GM19324 (cell line): ENCODE results near the gene TIE1.

Experiments used
- ATAC-seq: cut with Tn5 transposase; IDR thresholded peaks from one replicate; pipeline ENCODE4 v1.9.1; 2021; ENCODE audit warnings: mild to moderate bottlenecking, moderate library complexity; ENCODE audit not compliant: unreplicated experiment, low FRiP score

Gene TIE1

DNA sequence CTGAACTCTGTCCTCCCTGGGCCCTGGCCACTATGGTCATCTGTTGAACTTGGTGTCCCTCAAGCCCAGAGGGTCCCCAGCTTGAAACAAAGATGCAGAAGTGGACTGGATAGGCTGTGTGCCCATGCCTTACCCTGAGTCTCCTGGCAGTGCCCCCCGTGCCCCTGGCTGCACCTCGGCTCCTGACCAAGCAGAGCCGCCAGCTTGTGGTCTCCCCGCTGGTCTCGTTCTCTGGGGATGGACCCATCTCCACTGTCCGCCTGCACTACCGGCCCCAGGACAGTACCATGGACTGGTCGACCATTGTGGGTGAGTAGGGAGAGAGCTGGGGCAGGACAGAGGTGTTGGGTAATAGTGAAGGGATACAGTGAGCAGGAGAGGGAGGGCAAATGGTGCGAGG, 10.7 kb downstream of the TIE1 start:
- no peak for ATAC-seq

DNA sequence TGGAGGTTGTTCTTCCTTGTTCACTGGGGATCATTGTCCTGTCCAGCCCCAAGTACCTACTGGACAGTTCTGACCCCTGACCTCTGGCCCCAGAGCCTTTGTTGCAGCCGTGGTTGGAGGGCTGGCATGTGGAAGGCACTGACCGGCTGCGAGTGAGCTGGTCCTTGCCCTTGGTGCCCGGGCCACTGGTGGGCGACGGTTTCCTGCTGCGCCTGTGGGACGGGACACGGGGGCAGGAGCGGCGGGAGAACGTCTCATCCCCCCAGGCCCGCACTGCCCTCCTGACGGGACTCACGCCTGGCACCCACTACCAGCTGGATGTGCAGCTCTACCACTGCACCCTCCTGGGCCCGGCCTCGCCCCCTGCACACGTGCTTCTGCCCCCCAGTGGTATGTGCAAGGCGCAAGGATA, 11.4 kb downstream of the TIE1 start:
- ATAC-seq: no peak

DNA sequence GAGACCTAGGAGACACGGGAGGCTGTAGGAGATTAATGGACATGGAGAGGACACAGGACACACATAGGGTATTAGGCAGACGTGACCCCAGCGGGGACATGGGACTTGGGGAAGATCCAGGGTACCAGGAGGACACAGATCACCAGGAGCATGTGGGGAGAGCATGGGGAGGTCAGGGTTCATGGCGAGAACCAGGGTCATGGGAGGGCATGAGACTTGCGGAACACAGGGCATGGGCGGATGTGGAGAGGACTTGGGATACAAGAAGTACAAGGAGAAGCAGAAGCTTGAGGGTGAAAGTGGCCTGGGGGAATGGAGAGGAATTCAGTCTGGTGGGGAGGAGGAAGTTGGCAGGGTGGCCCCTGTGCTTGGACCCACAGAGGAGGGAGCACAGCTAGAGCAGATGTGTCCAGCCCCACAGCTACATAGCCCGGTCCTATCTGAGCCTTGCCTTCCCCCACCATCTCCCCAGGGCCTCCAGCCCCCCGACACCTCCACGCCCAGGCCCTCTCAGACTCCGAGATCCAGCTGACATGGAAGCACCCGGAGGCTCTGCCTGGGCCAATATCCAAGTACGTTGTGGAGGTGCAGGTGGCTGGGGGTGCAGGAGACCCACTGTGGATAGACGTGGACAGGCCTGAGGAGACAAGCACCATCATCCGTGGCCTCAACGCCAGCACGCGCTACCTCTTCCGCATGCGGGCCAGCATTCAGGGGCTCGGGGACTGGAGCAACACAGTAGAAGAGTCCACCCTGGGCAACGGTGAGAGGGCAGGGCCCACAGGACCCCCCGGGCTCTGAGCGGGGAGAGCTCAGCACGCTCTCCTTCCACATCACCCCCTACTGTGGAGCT, 12.1 kb downstream of the TIE1 start:
- ATAC-seq: no peak

DNA sequence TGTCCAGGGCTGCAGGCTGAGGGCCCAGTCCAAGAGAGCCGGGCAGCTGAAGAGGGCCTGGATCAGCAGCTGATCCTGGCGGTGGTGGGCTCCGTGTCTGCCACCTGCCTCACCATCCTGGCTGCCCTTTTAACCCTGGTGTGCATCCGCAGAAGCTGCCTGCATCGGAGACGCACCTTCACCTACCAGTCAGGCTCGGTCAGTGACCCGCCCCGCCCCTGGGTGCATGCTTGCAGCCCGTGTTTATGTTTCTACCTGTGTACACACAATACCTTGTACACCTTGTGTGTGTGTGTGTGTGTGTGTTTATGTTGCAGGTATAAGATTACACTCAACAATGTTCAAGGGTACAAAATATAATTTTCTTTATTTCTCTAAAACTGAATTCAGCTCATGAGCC, 13.0 kb downstream of the TIE1 start:
- ATAC-seq: no peak

DNA sequence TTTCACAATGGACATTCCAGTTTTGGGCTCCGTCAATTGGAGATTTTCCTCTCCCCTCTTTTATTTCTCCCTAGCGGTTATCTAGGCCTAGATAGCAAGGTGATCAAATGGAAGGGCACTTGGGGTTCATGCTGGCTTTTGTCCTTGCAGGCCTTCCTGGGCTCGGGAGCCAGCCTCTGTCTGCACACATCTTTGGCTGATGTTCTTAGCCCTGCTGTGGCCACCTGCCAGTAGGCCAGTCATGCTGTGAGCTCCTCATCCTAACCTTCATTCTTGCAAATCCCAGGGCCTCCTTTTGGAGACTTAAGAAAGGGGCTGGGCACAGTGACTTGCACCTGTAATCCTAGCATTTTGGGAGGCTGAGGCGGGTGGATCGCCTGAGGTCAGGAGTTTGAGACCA, 13.5 kb downstream of the TIE1 start:
- no peak for ATAC-seq

DNA sequence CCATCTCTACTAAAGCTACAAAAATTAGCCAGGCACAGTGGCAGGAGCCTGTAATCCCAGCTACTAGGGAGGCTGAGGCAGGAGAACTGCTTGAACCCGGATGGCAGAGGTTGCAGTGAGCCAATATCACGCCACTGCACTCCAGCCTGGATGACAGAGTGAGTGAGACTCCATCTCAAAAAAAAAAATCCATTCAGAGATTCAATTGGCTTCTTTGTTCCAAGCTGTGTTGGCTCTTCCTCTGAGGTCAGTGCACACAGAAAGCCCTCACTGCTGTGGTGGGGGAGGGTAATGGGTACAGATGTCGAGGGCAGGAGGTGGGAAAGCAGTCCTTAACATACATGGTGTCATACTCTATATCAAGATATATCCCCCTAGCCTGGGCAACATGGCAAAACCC, 14.7 kb downstream of the TIE1 start:
- no peak for ATAC-seq

DNA sequence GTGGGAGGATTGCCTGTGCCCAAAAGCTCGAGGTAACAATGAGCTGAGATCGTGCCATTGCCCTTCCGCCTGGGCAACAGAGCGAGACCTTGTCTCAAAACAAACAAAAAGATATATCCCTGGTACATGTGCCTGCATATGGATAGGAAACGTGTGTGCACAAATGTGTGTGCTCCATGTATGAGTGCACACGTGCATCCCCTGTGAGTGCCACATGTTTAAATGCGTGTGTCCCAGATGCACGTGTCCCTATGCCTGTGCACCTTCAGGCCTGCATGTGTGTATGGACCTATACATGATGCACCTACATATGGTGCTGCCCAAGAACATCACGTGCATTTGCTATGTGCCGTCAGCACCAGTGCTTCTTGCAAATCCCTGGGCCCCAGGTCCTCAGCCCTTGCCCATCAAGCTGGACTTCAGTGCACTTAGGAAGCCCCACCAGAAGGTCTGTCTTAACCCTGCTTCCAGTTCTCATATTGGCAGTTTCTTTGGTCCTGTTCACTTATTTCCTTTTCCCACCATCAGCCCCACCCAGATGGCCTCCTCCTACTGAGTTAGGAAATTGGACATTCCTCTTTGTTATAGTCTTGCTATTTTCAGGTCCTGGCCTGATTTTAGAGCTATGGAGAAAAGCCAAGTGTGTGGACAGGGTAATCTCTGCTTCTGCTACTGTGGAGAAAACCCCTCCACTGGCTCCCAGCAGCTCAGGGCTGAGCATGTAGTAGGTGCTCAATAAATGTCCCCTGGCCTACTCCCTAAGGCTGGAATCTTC, 15.4 kb downstream of the TIE1 start:
- no peak for ATAC-seq

DNA sequence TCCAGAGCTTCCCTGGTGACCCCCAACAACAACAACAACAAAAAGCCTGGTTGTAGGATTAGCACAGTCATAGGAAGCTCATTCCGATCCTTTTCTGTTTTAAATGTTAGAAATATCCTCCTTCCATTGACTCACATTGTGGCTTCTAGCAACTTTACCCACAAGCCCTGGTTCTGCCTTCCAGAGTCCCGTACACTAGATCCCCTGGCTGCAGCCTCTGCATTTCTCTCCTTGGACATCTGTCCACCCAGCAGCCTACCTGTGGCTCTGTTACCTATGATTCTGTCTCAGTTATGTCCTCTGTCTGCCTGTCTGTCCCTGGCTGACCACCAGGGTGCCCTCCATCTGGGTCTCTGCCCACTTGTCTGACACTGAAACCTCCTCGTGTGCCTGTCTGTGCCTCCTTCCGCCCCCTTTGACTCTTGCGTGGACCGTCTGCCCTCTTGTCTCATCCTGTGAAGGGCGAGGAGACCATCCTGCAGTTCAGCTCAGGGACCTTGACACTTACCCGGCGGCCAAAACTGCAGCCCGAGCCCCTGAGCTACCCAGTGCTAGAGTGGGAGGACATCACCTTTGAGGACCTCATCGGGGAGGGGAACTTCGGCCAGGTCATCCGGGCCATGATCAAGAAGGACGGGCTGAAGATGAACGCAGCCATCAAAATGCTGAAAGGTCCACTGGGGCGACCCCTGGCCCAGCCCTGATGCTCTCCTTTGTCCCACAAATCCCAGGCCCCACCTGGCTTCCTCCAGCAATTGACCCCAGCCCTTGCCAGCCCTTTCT, 16.1 kb downstream of the TIE1 start:
- ATAC-seq: no peak

DNA sequence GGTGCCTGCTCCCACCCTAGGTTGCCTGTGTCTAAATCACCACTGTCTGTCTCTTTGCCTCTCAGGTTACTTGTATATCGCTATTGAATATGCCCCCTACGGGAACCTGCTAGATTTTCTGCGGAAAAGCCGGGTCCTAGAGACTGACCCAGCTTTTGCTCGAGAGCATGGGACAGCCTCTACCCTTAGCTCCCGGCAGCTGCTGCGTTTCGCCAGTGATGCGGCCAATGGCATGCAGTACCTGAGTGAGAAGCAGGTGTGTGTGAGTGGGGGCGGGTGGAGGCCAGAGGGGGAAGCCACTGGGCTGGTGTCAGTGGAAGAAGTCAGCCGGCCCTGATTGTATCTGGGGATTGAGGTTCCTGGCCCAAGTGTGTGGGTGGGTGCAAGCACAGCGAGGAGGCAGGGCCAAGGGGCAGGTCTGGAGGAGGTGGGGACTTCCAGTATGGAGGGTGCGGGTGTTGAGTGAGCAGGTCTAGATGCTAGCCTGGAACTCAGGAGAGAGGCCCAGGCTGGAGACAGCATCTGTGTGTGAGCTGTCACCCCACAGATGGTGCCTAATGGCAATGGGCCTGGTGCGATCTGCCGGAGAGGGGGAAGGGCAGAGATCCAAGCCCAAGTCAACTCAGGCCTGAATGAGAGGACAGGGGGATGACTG, 17.2 kb downstream of the TIE1 start:
- no peak for ATAC-seq

DNA sequence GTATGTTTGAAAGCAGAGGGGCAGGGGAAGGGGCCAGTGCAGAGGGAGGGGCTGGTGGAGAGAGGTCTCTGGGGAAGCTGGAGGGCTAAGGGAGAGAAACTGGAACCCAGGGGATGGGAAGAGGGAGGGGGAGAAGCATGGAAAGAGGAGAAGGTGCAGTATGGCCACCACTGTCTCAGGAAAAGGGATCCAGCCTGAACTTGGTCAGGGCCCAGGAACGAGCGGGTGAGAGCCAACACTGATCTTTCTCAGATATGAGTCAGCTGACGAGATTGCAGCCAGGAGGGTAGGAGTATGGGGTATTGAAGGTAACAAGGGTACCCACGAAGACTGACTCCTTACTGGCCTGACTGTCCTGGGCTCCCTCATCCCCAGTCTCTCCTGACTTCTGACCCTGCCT, 18.0 kb downstream of the TIE1 start:
- no peak for ATAC-seq

DNA sequence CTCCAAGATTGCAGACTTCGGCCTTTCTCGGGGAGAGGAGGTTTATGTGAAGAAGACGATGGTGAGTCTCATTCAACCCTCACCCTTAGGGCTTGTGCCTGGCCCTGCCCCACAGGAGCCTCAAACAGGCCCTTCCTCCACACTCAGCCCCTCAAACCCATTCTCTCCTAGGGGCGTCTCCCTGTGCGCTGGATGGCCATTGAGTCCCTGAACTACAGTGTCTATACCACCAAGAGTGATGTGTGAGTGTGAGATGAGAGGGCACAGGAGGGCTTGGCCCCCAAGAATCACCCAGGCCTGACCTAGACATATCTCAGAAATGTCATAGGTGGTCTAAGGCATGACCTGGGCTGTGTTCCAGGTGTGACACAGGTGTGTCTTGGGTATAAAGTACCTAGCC, 18.5 kb downstream of the TIE1 start:
- no peak for ATAC-seq

DNA sequence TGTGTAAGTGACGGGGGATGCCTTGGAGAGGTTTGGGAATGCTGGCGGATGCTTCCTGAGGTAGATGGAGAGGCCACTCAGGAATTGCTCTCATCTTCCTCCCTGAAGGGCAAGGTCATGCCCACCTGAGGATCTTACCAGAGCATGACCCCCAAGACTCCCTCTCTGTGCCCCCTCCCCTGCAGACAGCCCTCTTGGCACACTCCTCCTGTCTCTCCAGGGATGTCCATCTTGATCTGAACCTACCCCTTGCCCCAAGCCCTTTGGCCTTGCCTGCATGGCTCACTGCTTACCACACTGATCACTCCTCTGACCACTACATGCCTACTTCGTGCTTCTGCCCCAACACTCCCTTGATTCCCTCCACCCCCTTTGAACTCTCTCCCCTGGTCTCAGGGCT, 19.0 kb downstream of the TIE1 start:
- ATAC-seq: no peak

DNA sequence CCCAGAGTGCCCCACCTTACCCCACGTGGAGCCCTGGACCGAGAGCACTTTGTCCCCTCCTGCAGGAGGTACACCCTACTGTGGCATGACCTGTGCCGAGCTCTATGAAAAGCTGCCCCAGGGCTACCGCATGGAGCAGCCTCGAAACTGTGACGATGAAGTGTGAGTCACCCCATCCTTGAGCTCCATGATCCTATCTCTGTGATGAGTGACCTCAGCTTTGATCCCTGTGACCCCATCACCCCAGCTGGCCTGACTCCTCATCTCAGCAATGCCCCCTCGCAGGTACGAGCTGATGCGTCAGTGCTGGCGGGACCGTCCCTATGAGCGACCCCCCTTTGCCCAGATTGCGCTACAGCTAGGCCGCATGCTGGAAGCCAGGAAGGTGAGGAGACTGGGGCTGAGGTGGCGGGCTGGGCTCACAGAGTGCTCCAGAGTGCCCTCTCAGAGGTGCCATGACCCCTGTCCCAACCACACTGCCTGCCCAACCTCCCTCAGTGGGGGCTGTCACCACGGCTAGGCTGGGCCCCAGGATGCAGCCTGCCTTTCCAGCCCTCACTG, 20.6 kb downstream of the TIE1 start:
- no peak for ATAC-seq

DNA sequence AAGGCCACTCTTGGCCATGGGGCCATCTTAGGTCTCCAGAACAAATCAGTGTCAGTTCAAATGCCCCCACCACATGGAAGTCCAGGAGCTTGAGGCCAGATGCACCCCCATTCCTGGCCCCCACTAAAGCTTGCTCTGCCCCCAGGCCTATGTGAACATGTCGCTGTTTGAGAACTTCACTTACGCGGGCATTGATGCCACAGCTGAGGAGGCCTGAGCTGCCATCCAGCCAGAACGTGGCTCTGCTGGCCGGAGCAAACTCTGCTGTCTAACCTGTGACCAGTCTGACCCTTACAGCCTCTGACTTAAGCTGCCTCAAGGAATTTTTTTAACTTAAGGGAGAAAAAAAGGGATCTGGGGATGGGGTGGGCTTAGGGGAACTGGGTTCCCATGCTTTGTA, 21.7 kb downstream of the TIE1 start:
- ATAC-seq: no peak

DNA sequence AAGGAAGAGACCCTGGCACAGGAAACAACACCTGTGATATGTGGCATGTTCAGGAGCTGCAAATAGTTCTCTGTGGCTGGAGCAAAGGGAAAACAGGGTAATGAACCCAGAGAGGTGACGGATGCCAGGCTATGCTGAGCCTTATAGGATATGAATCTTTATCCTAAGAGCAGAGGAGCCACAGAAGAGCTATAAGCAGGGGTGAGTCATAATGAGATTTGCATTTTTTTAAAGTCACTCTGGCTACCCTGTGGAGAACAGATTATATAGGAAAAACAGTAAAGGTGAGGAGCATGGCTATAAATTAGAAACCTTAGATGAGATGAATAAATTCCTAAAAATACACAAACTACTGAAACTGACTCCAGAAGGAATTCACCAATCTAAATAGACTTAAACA, 24.0 kb downstream of the TIE1 start:
- ATAC-seq: no peak

DNA sequence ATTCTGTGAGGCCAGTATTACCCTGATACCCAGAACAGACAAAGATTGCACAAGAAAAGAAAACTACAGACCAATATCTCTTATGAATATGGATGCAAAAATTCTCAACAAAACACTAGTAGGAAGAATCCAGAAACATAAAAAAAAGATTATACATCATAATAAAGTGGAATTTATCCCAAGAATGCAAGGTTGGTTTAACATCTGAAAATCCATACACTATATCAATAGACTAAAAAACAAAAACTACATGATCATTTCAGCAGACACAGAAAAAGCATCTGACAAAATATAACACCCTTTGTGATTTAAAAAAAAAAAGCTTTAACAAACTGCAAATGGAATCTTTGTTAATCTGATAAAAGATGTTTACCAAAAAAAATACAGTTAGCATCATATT, 24.6 kb downstream of the TIE1 start:
- ATAC-seq: no peak

DNA sequence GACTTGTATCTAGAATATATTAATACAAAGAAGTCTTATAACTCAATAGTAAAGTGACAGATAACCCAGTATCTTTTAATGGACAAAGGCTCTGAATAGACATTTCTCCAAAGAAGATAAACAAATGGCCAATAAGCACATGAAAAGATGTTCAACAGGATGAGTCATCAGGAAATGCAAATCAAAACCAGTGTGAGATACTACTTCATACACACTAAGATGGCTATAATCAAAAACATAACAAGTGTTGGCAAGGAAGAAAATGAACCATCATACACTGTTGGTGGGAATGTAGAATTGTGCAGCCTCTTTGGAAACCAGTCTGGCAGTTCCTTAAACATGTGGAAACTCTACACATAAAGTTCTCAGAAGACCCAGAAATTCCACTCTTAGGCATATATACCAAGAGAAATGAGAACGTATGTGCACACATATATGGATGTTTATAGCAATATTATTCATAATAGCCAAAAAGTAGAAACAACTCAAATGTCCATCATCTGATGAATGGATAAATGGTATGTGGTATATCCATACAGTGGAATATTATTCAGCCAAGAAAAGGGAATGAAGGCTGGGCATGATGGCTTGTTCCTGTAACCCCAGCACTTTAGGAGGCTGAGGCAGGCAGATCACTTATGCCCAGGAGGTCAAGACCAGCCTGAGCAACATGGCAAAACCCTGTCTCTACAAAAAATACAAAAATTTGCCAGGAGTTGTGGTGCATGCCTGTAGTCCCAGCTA, 26.9 kb downstream of the TIE1 start:
- ATAC-seq: no peak

DNA sequence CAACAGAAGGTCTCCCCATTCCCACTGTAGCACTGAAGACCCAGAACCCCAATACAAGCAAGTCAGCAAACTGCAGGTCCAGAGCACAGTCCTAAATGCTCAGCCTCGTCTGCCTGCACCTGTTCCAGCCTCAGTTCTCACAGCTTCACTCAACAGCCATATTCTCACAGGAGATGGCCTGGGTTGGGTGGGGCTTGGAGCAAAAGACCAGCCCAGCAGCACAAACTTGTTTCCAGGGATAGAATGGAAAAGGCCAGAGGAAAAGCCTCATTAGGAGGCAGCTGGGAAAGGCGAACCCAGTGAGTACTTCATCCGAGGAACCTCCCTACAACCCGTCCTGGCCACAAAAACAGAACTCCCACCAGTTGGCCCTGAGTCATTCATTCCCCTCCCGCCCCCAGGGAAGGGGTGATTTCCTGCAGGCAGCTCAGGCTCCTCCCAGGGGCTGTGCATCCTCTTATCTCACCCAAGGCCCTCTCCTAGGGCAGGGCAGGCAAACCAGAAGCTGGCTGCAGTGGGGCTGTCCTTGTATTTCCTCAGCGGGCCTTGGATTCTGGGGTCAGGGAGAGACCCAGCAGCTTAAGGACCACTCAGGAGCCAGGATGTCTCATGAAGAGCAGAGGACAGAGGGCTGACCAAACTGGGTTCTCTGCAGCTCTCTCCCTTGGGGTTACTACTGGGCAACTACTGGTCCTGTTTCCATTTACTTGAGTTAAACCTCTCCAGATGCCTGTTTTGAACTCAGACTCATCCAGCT, 29.4 kb downstream of the TIE1 start:
- ATAC-seq: no peak

DNA sequence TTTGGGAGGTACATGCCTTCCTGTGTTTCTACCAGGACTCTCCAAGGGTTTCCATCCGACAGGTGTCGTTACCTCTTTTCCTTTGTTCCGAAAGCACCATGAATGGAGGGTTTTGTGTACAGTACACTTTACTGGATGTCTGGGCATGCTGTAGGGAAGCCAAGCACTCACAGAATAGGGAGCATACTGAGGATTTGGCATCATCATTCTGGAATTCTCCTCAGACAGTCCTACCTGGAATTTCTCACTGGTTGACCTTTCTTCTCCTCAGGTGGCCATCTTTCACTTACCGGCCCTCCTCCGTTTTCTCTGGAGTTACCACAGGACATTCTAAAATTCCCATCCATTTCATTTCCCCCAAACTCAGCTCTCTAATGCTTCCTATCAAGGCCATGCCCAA, 30.9 kb downstream of the TIE1 start:
- no peak for ATAC-seq
